ENCODE data around the gene EVC2. TPM values are rescaled to one million over a fixed set of nuclear protein-coding genes. Genes with fewer than 3 reads are reported as not detected.

EVC2 gene
- total and polyA plus RNA-seq, 9 of the 15 experiments (the other 6 are each of a cell fraction or from before 2014, with no cell fraction given) = 0.03 to 0.55 (median 0.38) TPM; not detected in 1

GRCh38 chr4:5686338-5686737 lies 22.0 kb downstream of the EVC2 start:
- ChIA-PET CTCF (ENCODE audit: low intra/inter-chr PET ratio) (no interaction called here), POLR2A (no interaction called here)
- H3K9me3 ChIP-seq (replicated peaks; ENCODE audit: control insufficient read depth, insufficient read depth, low read depth, low read length) = no peaks in the 10 kb centered on the region
- no peak for FAIRE-seq
- no peaks in the 10 kb centered on the region for H4K20me1 ChIP-seq (replicated peaks; ENCODE audit: control insufficient read depth, insufficient read depth, low read length)
- TF ChIP-seq SMARCC2 (IDR thresholded peaks at IDR 0.05; ENCODE audit: low read depth) (no peak), ZNF511 (CRISPR knock-in tag; IDR thresholded peaks at IDR 0.05) (no peak), AFF4 (CRISPR knock-in tag; IDR thresholded peaks at IDR 0.05) (no peak), OTX1 (CRISPR knock-in tag; IDR thresholded peaks at IDR 0.05) (no peak), POLR3A (IDR thresholded peaks at IDR 0.05; ENCODE audit: borderline replicate concordance, extremely low read depth, insufficient read depth, insufficient read length) (no peak), SP2 (IDR thresholded peaks at IDR 0.05; ENCODE audit: extremely low read depth, low read depth, low read length, poor library complexity, severe bottlenecking) (no peak), MXD1 (CRISPR knock-in tag; IDR thresholded peaks at IDR 0.05; ENCODE audit: borderline replicate concordance, poor library complexity, severe bottlenecking) (no peak), NCOR1 (IDR thresholded peaks at IDR 0.05) (no peak)
- H3K4me2 ChIP-seq (ENCODE audit: insufficient read depth, low read length) = no peak overlapping the region
- ATAC-seq = no peak
- in situ Hi-C loops (cut with MboI) (no loop called here), intact Hi-C loops (cut with micrococcal nuclease) (no loop called here)
- no TSS peak for BruUV-seq (replicated peaks)
- WGBS (ENCODE audit: insufficient coverage, low coverage, missing lambda C conversion rate) = 3% methylated on average over 6 of the region's 6 CpGs
- peaks cover 0 to 3% of the 10 kb centered on the region in 2 experiments; a peak in 1 of 5 replicates for H3K27me3 ChIP-seq (ENCODE audit: control insufficient read depth in 2 of 2, insufficient read depth in 2 of 2, low read length in 2 of 2)
- H3K4me3 ChIP-seq = no peak overlapping the region
- DNase-seq (ENCODE audit: extremely low read depth in 1 of 4, low spot score in 3 of 4) = no peak
- H2AFZ ChIP-seq (ENCODE audit: low read depth, low read length) = no peak overlapping the region
- H3K9me1 ChIP-seq (ENCODE audit: control insufficient read depth, insufficient read depth, low read length) = no peaks in the 10 kb centered on the region
- H3K4me1 ChIP-seq (replicated peaks in 1 of 2; ENCODE audit: control insufficient read depth in 2 of 2, insufficient read depth in 2 of 2, low read length in 2 of 2) = peaks cover 0 to 4% of the 10 kb centered on the region in 2 experiments; a peak in 3 of 5 replicates
- no peaks in the 10 kb centered on the region for H3K36me3 ChIP-seq (ENCODE audit: control insufficient read depth, insufficient read depth, low read length)
- no peak overlapping the region for H3K9ac ChIP-seq (ENCODE audit: insufficient read depth in 1 of 2, low read depth in 2 of 2, low read length in 2 of 2)
- no peaks in the 10 kb centered on the region for H3K79me2 ChIP-seq (ENCODE audit: control insufficient read depth, insufficient read depth, low read length)
- no peak overlapping the region for H3K27ac ChIP-seq (ENCODE audit: extremely low read depth, low read depth, low read length)
